GM10266 (cell line): Measurements from ENCODE around the gene DMXL1.
"Not testable (repeated sequence)": the region's sequence is repeated elsewhere in the genome, so short reads cannot be mapped to it uniquely, and the experiment has no call there.

Experiments used
- DNase-seq: peaks from one replicate; pipeline ENCODE4 v3.0.0; 2012; ENCODE audit errors: extremely low spot score
- TF ChIP-seq, protein P1 (sequence below): IDR thresholded peaks from 2 replicates; pipeline ENCODE4 v1.5.1; 2012; ENCODE audit warnings: mild to moderate bottlenecking, low read depth; ENCODE audit not compliant: control insufficient read depth, insufficient read depth; ENCODE audit errors: missing control alignments

The DMXL1 gene

GRCh38 chr5:119131530-119132304 lies 60.8 kb downstream of the DMXL1 start:
- TF ChIP-seq, protein P1, sequence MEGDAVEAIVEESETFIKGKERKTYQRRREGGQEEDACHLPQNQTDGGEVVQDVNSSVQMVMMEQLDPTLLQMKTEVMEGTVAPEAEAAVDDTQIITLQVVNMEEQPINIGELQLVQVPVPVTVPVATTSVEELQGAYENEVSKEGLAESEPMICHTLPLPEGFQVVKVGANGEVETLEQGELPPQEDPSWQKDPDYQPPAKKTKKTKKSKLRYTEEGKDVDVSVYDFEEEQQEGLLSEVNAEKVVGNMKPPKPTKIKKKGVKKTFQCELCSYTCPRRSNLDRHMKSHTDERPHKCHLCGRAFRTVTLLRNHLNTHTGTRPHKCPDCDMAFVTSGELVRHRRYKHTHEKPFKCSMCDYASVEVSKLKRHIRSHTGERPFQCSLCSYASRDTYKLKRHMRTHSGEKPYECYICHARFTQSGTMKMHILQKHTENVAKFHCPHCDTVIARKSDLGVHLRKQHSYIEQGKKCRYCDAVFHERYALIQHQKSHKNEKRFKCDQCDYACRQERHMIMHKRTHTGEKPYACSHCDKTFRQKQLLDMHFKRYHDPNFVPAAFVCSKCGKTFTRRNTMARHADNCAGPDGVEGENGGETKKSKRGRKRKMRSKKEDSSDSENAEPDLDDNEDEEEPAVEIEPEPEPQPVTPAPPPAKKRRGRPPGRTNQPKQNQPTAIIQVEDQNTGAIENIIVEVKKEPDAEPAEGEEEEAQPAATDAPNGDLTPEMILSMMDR = no peak
- no peak for DNase-seq

DNA sequence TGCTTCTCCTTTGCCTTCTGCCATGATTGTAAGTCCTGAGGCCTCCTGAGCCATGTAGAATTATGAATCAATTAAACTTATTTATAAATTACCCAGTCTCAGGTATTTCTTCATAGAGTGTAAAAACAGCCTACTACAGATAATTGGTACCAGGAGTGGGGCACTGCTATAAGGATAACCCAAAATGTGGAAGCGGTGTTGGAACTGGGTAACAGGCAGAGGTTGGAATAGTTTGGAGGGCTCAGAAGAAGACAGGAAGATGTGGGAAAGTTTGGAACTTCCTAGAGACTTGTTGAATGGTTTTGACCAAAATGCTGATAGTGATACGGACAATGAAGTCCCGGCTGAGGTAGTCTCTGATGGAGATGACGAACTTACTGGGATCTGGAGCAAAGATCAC lies 64.9 kb downstream of the DMXL1 start:
- not testable (repeated sequence) for DNase-seq

DNA sequence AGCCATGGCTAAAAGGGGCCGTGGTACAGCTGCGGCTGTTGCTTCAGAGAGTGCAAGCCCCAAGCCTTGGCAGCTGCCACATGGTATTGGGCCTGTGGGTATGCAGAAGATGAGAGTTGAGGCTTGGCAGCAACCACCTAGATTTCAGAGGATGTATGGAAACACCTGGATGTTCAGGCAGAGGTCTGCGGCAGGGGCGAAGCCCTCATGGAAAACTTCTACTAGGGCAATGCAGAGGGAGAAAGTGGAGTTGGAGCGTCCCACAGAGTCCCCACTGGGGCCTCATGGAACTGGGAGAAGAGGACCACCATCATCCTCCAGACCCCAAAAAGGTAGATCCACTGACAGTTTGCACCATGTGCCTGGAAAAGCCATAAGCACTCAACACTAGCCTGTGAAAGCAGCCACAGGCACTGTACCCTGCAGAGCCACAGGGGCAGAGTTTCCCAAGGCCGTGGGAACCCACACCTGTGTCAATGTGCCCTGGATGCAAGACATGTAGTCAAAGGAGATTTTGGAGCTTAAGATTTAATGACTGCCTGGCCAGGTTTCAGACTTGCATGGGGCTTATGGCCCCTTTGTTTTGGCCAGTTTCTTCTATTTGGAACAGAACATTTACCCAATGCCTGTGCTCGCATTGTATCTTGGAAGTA lies 65.9 kb downstream of the DMXL1 start:
- no peak for DNase-seq
- TF ChIP-seq, protein P1 = no peak

GRCh38 chr5:119153629-119154028 lies 82.7 kb downstream of the DMXL1 start:
- no peak for DNase-seq
- TF ChIP-seq, protein P1 = no peak

GRCh38 chr5:119158144-119158543 lies 87.3 kb downstream of the DMXL1 start:
- TF ChIP-seq, protein P1 = no peak
- DNase-seq = no peak

DNA sequence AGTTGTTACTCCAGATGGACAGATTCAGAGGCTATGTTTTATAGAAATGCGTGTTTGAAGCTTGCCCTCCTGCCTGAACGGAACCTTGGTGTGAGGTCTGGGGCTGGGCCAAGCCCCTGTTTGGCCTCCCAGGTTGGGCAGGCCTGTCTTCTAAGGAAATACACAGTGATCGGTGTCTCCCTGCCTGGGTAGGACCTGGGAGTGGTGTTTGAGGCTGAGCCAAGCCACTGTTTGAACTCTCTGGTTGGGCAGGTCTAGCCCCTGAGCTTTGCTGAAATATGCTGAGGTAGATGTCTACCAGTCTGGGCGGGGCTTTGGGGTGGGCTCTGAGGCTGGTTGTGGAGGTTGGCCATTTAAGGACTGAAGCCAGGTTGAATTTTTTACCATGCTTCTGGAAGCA lies 90.5 kb downstream of the DMXL1 start:
- TF ChIP-seq, protein P1 = no peak
- DNase-seq = no peak

- no peak for DNase-seq
Measured at GRCh38 chr5:119166026-119166425, 95.1 kb downstream of the DMXL1 start.

More at GRCh38 chr5:119166026-119166425, 95.1 kb downstream of the DMXL1 start:
- TF ChIP-seq, protein P1 = no peak
